22Rv1 (cell line): ENCODE results near the gene ATOH7.

Experiments
- ZFX ChIP-seq: fragments of 450-650 bp; IDR thresholded peaks from 2 replicates; pipeline ENCODE4 v1.6.1; 2017; ENCODE audit warnings: antibody characterized with exemption, borderline replicate concordance
- TF ChIP-seq, protein P1 (sequence below): fragments of 450-650 bp; IDR thresholded peaks from 2 replicates; pipeline ENCODE4 v1.5.1; 2017; ENCODE audit warnings: mild to moderate bottlenecking

DNA sequence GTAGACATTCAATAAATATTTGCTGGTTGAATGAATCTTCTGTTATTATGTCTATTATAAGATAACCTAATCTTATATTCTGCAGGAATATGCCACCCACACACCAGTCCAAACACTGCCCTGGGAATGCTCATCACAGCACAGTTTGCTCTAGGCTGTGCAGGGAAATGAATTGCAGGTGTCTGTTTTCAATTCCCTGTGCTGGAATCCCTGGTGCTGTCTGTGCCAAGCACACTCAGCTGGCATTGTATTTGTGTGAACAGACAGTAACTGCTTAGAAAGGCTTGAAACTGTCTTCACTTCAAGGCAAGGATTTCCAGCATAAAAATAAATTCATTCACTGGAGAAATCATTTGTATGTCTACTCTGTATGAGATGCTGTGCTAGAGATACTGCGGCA lies 20.2 kb downstream of the ATOH7 start:
- TF ChIP-seq, protein P1, sequence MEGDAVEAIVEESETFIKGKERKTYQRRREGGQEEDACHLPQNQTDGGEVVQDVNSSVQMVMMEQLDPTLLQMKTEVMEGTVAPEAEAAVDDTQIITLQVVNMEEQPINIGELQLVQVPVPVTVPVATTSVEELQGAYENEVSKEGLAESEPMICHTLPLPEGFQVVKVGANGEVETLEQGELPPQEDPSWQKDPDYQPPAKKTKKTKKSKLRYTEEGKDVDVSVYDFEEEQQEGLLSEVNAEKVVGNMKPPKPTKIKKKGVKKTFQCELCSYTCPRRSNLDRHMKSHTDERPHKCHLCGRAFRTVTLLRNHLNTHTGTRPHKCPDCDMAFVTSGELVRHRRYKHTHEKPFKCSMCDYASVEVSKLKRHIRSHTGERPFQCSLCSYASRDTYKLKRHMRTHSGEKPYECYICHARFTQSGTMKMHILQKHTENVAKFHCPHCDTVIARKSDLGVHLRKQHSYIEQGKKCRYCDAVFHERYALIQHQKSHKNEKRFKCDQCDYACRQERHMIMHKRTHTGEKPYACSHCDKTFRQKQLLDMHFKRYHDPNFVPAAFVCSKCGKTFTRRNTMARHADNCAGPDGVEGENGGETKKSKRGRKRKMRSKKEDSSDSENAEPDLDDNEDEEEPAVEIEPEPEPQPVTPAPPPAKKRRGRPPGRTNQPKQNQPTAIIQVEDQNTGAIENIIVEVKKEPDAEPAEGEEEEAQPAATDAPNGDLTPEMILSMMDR, result no peak
- TF ChIP-seq ZFX, result no peak
